ENCODE results near the gene THBS4. TPM values are rescaled to one million over a fixed set of nuclear protein-coding genes. Genes with fewer than 3 reads are reported as not detected.

Gene THBS4
- polyA plus RNA-seq, 1 of the 3 experiments (the other 2 are of a cell fraction), result 1.1 TPM

DNA sequence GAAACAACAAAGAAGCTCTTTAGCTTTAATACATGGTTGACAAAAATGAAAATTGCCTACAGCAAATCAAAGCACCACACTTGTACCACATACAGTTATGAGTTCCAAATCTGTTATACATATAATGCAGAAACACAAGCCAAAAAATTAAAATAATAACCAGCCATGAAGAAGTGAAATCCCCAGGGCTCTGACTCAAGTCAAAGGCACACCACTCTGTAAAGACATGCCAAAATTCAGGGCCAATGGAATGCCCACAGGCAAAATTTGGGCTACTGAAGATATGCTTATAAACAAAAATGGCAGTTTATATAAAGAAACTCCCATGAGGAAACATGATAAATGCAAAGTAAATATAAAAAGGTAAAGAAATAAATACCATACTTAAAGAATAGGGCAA, 29.0 kb downstream of the THBS4 start:
- Histone ChIP-seq H2AFZ (ENCODE audit: low read depth) (no peak overlapping the region), H3K4me1 (ENCODE audit: control insufficient read depth in 1 of 2, insufficient read depth in 2 of 2, low read depth in 1 of 2, low read length in 1 of 2) (peaks cover 0 to 3% of the 10 kb centered on the region in 2 experiments; a peak in 1 of 4 replicates), H3K4me2 (no peak overlapping the region), H3K27ac (ENCODE audit: low read depth in 2 of 2, low read length in 1 of 2) (no peak overlapping the region), H3K9ac (no peak overlapping the region), H3K4me3 (ENCODE audit: low read depth in 2 of 2, low read length in 1 of 2) (no peak overlapping the region), H3K36me3 (replicated peaks in 1 of 2; ENCODE audit: control insufficient read depth in 1 of 2, insufficient read depth in 2 of 2, low read length in 1 of 2) (no peaks in the 10 kb centered on the region), H4K20me1 (ENCODE audit: insufficient read depth) (no peaks in the 10 kb centered on the region), H3K79me2 (ENCODE audit: insufficient read depth) (no peaks in the 10 kb centered on the region), H3K9me3 (no peaks in the 10 kb centered on the region), H3K27me3 (ENCODE audit: insufficient read depth) (no peaks in the 10 kb centered on the region), H3F3A (replicated peaks; ENCODE audit: insufficient read depth) (no peaks in the 10 kb centered on the region), H3K9me2 (no peaks in the 10 kb centered on the region)
- POLR2A ChIA-PET, result no interaction called here
- DNase-seq, result no peak
- CTCF ChIA-PET, result interaction anchor here (1.0 kb wide), 1 partner anchor 15 kb away, joined by 3 read pairs; no protein-coding TSS in a partner anchor
- TF ChIP-seq, protein P1, sequence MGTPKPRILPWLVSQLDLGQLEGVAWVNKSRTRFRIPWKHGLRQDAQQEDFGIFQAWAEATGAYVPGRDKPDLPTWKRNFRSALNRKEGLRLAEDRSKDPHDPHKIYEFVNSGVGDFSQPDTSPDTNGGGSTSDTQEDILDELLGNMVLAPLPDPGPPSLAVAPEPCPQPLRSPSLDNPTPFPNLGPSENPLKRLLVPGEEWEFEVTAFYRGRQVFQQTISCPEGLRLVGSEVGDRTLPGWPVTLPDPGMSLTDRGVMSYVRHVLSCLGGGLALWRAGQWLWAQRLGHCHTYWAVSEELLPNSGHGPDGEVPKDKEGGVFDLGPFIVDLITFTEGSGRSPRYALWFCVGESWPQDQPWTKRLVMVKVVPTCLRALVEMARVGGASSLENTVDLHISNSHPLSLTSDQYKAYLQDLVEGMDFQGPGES (IDR thresholded peaks at IDR 0.05; ENCODE audit: low read depth, low read length), result no peak
- no peak for TF ChIP-seq FOXJ3 (CRISPR knock-in tag; IDR thresholded peaks at IDR 0.05)
- no peak for TF ChIP-seq TAF1 (IDR thresholded peaks at IDR 0.05; ENCODE audit: borderline replicate concordance, low read depth, low read length)
- no peak for TF ChIP-seq NFIC (IDR thresholded peaks at IDR 0.05; ENCODE audit: borderline replicate concordance)
- TF ChIP-seq, protein P2, sequence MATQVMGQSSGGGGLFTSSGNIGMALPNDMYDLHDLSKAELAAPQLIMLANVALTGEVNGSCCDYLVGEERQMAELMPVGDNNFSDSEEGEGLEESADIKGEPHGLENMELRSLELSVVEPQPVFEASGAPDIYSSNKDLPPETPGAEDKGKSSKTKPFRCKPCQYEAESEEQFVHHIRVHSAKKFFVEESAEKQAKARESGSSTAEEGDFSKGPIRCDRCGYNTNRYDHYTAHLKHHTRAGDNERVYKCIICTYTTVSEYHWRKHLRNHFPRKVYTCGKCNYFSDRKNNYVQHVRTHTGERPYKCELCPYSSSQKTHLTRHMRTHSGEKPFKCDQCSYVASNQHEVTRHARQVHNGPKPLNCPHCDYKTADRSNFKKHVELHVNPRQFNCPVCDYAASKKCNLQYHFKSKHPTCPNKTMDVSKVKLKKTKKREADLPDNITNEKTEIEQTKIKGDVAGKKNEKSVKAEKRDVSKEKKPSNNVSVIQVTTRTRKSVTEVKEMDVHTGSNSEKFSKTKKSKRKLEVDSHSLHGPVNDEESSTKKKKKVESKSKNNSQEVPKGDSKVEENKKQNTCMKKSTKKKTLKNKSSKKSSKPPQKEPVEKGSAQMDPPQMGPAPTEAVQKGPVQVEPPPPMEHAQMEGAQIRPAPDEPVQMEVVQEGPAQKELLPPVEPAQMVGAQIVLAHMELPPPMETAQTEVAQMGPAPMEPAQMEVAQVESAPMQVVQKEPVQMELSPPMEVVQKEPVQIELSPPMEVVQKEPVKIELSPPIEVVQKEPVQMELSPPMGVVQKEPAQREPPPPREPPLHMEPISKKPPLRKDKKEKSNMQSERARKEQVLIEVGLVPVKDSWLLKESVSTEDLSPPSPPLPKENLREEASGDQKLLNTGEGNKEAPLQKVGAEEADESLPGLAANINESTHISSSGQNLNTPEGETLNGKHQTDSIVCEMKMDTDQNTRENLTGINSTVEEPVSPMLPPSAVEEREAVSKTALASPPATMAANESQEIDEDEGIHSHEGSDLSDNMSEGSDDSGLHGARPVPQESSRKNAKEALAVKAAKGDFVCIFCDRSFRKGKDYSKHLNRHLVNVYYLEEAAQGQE (IDR thresholded peaks at IDR 0.05; ENCODE audit: low read depth, low read length), result no peak
- TF ChIP-seq, protein P3, sequence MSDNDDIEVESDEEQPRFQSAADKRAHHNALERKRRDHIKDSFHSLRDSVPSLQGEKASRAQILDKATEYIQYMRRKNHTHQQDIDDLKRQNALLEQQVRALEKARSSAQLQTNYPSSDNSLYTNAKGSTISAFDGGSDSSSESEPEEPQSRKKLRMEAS (IDR thresholded peaks at IDR 0.05; ENCODE audit: low read depth), result no peak
- no peak for TF ChIP-seq TCF12 (IDR thresholded peaks at IDR 0.05)
- no peak for TF ChIP-seq JUND (IDR thresholded peaks at IDR 0.05)
- no peak for TF ChIP-seq NRF1 (IDR thresholded peaks at IDR 0.05; ENCODE audit: low read depth, low read length)
- no peak for TF ChIP-seq GABPA (IDR thresholded peaks at IDR 0.05; ENCODE audit: low read depth)
- TF ChIP-seq MXI1 (IDR thresholded peaks at IDR 0.05; ENCODE audit: low read depth, low read length), result no peak
- no peak for TF ChIP-seq ELF1 (IDR thresholded peaks at IDR 0.05)
- no peak for TF ChIP-seq EP300 (IDR thresholded peaks at IDR 0.05; ENCODE audit: borderline replicate concordance in 1 of 2, low read depth in 1 of 2, low read length in 1 of 2)
- TF ChIP-seq EZH2phosphoT487 (IDR thresholded peaks at IDR 0.05; ENCODE audit: borderline replicate concordance, low read depth), result no peak
- TF ChIP-seq, protein P4, sequence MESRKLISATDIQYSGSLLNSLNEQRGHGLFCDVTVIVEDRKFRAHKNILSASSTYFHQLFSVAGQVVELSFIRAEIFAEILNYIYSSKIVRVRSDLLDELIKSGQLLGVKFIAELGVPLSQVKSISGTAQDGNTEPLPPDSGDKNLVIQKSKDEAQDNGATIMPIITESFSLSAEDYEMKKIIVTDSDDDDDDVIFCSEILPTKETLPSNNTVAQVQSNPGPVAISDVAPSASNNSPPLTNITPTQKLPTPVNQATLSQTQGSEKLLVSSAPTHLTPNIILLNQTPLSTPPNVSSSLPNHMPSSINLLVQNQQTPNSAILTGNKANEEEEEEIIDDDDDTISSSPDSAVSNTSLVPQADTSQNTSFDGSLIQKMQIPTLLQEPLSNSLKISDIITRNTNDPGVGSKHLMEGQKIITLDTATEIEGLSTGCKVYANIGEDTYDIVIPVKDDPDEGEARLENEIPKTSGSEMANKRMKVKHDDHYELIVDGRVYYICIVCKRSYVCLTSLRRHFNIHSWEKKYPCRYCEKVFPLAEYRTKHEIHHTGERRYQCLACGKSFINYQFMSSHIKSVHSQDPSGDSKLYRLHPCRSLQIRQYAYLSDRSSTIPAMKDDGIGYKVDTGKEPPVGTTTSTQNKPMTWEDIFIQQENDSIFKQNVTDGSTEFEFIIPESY (IDR thresholded peaks at IDR 0.05; ENCODE audit: borderline replicate concordance, low read depth), result no peak
- TF ChIP-seq RFX5 (IDR thresholded peaks at IDR 0.05; ENCODE audit: low read length), result no peak
- TF ChIP-seq, protein P5, sequence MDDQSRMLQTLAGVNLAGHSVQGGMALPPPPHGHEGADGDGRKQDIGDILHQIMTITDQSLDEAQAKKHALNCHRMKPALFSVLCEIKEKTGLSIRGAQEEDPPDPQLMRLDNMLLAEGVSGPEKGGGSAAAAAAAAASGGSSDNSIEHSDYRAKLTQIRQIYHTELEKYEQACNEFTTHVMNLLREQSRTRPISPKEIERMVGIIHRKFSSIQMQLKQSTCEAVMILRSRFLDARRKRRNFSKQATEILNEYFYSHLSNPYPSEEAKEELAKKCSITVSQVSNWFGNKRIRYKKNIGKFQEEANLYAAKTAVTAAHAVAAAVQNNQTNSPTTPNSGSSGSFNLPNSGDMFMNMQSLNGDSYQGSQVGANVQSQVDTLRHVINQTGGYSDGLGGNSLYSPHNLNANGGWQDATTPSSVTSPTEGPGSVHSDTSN (IDR thresholded peaks at IDR 0.05), result no peak
- TF ChIP-seq POLR2AphosphoS5 (IDR thresholded peaks at IDR 0.05; ENCODE audit: low read depth, low read length), result no peak

Measured in SK-N-SH (cell line).